ENCODE measurements around the gene LHB. TPM values are rescaled to one million over a fixed set of nuclear protein-coding genes. Genes with fewer than 3 reads are reported as not detected.

The LHB gene
- polyA plus RNA-seq, 1 donor (not counting 4 experiments of a cell fraction or from before 2014, with no cell fraction given) = not detected

GRCh38 chr19:49064768-49065611 lies 48.1 kb upstream of the LHB start, which contains the start of gene NTF4:
TSS of gene NTF4 (minus strand) at chr19:49064818. CDS start at chr19:49061997, 2,821 bp downstream.
- peak within 1 kb of the TSS; percentile 80 for H3K27ac ChIP-seq (ENCODE audit: control insufficient read depth, insufficient read depth, low read length)
- DNase-seq (ENCODE audit: low read depth, low spot score) (no peak), FAIRE-seq (no peak)
- peaks cover 12% of the 10 kb centered on the region for H3K4me1 ChIP-seq (ENCODE audit: control insufficient read depth, extremely low read depth, insufficient read depth, low read length)
- dilution Hi-C loops (cut with MboI; ENCODE audit: extremely low pct_ligation_motif_present, low sequenced_read_pairs) = no loop called here
- peak within 1 kb of the TSS; percentile 56 to 85 (median 71) for H3K4me3 ChIP-seq (ENCODE audit: control insufficient read depth in 2 of 3, extremely low read depth in 1 of 3, insufficient read depth in 2 of 3, low read depth in 1 of 3, low read length in 3 of 3)
- TF ChIP-seq EZH2 (IDR thresholded peaks at IDR 0.05; ENCODE audit: low read length) (no peak), CTCF (optimal IDR thresholded peaks at IDR 0.05 in 1 of 3, IDR thresholded peaks at IDR 0.05 in 1 of 3, conservative IDR thresholded peaks at IDR 0.05 in 1 of 3; ENCODE audit: extremely low read depth in 1 of 3, insufficient read depth in 2 of 3, low read length in 3 of 3) (peak in 2 of 3 experiments; percentile 7 to 54)
- H3K79me2 ChIP-seq (ENCODE audit: control insufficient read depth, insufficient read depth, low read length) = no peaks in the 10 kb centered on the region
- peaks cover 19% of the 10 kb centered on the region for H3K27me3 ChIP-seq (ENCODE audit: control insufficient read depth, extremely low read depth, insufficient read depth, low read length)
- peak within 1 kb of the TSS; percentile 70 for H3K9ac ChIP-seq (ENCODE audit: control insufficient read depth, extremely low read depth, insufficient read depth, low read length)
- peaks cover 2% of the 10 kb centered on the region for H3K9me1 ChIP-seq (ENCODE audit: control insufficient read depth, extremely low read depth, insufficient read depth, low read length)
- no peaks in the 10 kb centered on the region for H4K20me1 ChIP-seq (ENCODE audit: control insufficient read depth, extremely low read depth, insufficient read depth, low read length)
- peak within 1 kb of the TSS; percentile 84 for H3K4me2 ChIP-seq (ENCODE audit: control insufficient read depth, extremely low read depth, insufficient read depth, low read depth, low read length)
- no peak within 1 kb of the TSS for H2AFZ ChIP-seq (ENCODE audit: control insufficient read depth, low read length)
- no peaks in the 10 kb centered on the region for H3K9me3 ChIP-seq (ENCODE audit: control insufficient read depth, low read depth, low read length)
- H3K36me3 ChIP-seq (ENCODE audit: control insufficient read depth in 2 of 2, extremely low read depth in 1 of 2, insufficient read depth in 2 of 2, low read length in 2 of 2) = peaks cover 3 to 4% of the 10 kb centered on the region in 2 experiments

GRCh38 chr19:49064029-49064629 lies 47.2 kb upstream of the LHB start:
- peak overlapping the region; percentile 80 for H3K27ac ChIP-seq (ENCODE audit: control insufficient read depth, insufficient read depth, low read length)
- no peak for DNase-seq (ENCODE audit: low read depth, low spot score)

More at GRCh38 chr19:49064029-49064629, 47.2 kb upstream of the LHB start:
- TF ChIP-seq EZH2 (IDR thresholded peaks at IDR 0.05; ENCODE audit: low read length) (no peak), CTCF (optimal IDR thresholded peaks at IDR 0.05 in 1 of 3, IDR thresholded peaks at IDR 0.05 in 1 of 3, conservative IDR thresholded peaks at IDR 0.05 in 1 of 3; ENCODE audit: extremely low read depth in 1 of 3, insufficient read depth in 2 of 3, low read length in 3 of 3) (no peak)
- H3K4me1 ChIP-seq (ENCODE audit: control insufficient read depth, extremely low read depth, insufficient read depth, low read length) = peaks cover 12% of the 10 kb centered on the region
- FAIRE-seq = peak; percentile 89
- peak overlapping the region; percentile 84 for H3K4me2 ChIP-seq (ENCODE audit: control insufficient read depth, extremely low read depth, insufficient read depth, low read depth, low read length)
- peaks cover 2% of the 10 kb centered on the region for H3K9me1 ChIP-seq (ENCODE audit: control insufficient read depth, extremely low read depth, insufficient read depth, low read length)
- H2AFZ ChIP-seq (ENCODE audit: control insufficient read depth, low read length) = no peak overlapping the region
- peaks cover 3 to 4% of the 10 kb centered on the region in 2 experiments for H3K36me3 ChIP-seq (ENCODE audit: control insufficient read depth in 2 of 2, extremely low read depth in 1 of 2, insufficient read depth in 2 of 2, low read length in 2 of 2)
- H3K9me3 ChIP-seq (ENCODE audit: control insufficient read depth, low read depth, low read length) = no peaks in the 10 kb centered on the region
- peak overlapping the region; percentile 70 for H3K9ac ChIP-seq (ENCODE audit: control insufficient read depth, extremely low read depth, insufficient read depth, low read length)
- no peaks in the 10 kb centered on the region for H3K79me2 ChIP-seq (ENCODE audit: control insufficient read depth, insufficient read depth, low read length)
- peak overlapping the region; percentile 56 to 85 (median 71) for H3K4me3 ChIP-seq (ENCODE audit: control insufficient read depth in 2 of 3, extremely low read depth in 1 of 3, insufficient read depth in 2 of 3, low read depth in 1 of 3, low read length in 3 of 3)
- H3K27me3 ChIP-seq (ENCODE audit: control insufficient read depth, extremely low read depth, insufficient read depth, low read length) = peaks cover 18% of the 10 kb centered on the region
- dilution Hi-C loops (cut with MboI; ENCODE audit: extremely low pct_ligation_motif_present, low sequenced_read_pairs) = no loop called here
- no peaks in the 10 kb centered on the region for H4K20me1 ChIP-seq (ENCODE audit: control insufficient read depth, extremely low read depth, insufficient read depth, low read length)

Data from keratinocyte (primary cell).